ENCODE data around the gene MT1G. TPM values are rescaled to one million over a fixed set of nuclear protein-coding genes. Genes with fewer than 3 reads are reported as not detected.

The MT1G gene
- total and polyA plus RNA-seq, 8 donors = 1.0 to 22.1 (median 2.4) TPM

DNA sequence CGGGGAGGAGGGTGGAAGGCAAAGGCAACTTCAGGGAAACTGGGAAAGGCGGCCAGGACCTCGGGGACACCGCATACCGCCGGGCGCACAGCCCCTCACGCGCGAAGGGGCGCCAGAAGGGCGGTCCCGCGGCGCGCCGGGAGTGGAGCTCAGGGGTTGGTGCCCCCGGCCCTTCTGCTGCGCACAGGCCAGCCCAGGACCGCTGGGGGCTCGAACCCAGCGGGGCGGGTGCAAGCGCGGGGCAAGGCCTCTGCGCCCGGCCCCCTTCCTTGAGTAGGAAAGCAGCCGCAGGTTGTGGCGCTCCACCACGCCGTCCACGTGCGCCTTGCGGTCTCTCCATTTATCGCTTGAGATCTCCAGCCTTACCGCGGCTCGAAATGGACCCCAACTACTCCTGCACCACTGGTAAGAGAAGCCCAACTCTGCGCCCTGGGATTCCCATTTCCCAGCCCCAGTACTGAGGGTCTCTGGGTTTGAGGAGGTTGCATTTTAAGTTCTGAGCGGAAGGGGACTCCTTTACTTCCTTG, 32.4 kb downstream of the MT1G start:
- DNase-seq (peak in 1 of 4 donors; percentile 65), ATAC-seq (no peak)
- intact Hi-C loops (cut with DNase I) = no loop called here
- no peak overlapping the region for H3K27ac ChIP-seq
- TF ChIP-seq, protein P1, sequence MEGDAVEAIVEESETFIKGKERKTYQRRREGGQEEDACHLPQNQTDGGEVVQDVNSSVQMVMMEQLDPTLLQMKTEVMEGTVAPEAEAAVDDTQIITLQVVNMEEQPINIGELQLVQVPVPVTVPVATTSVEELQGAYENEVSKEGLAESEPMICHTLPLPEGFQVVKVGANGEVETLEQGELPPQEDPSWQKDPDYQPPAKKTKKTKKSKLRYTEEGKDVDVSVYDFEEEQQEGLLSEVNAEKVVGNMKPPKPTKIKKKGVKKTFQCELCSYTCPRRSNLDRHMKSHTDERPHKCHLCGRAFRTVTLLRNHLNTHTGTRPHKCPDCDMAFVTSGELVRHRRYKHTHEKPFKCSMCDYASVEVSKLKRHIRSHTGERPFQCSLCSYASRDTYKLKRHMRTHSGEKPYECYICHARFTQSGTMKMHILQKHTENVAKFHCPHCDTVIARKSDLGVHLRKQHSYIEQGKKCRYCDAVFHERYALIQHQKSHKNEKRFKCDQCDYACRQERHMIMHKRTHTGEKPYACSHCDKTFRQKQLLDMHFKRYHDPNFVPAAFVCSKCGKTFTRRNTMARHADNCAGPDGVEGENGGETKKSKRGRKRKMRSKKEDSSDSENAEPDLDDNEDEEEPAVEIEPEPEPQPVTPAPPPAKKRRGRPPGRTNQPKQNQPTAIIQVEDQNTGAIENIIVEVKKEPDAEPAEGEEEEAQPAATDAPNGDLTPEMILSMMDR (IDR thresholded peaks at IDR 0.05) = no peak
- H3K4me3 ChIP-seq = peak overlapping the region in 1 of 2 donors; percentile 6
- no peaks in the 10 kb centered on the region for H3K9me3 ChIP-seq
- peaks cover 0 to 31% of the 10 kb centered on the region in 2 donors for H3K4me1 ChIP-seq
- H3K36me3 ChIP-seq = no peaks in the 10 kb centered on the region
- peaks cover 35 to 100% of the 10 kb centered on the region in 2 donors for H3K27me3 ChIP-seq

DNA sequence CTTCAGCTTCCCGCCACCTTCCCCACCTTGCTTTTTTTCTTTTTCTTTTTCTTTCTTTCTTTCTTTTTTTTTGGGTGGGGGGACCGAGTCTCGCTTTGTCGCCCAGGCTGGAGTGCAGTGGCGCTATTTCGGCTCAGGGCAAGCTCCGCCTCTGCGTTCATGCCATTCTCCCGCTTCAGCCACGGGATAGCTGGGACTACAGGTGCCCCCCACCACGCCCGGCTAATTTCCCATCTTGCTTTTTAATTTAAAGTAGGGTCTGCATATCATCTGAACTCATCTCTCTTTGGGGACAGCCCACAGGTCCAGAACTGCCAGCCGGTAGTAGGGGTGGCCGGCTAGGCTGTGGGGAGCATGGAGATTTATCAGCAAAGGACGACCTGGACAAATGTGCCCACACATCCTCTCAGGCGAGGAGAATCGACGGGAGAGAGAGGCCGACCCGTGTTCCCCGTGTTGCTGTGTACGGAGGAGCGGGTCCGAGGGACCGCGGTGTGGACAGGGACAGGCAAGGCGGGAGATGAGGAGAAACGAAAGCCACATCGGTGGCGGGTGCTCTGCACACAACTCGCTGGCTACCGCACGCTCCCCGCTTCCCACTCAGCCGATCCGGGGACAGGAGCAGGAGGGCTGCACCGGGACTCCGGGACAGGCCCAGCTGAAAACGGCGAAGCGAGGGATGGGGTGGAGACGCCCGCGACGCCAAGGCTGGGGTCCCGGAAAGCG, 33.0 kb downstream of the MT1G start:
- no peak overlapping the region for H3K27ac ChIP-seq
- DNase-seq (peak in 1 of 4 donors; percentile 49), ATAC-seq (no peak)
- H3K4me1 ChIP-seq = peaks cover 0 to 31% of the 10 kb centered on the region in 2 donors
- no peaks in the 10 kb centered on the region for H3K36me3 ChIP-seq
- TF ChIP-seq, protein P1 (IDR thresholded peaks at IDR 0.05) = no peak
- no peaks in the 10 kb centered on the region for H3K9me3 ChIP-seq
- H3K27me3 ChIP-seq = peaks cover 35 to 93% of the 10 kb centered on the region in 2 donors
- H3K4me3 ChIP-seq = peak overlapping the region in 1 of 2 donors; percentile 6
- intact Hi-C loops (cut with DNase I) = no loop called here

DNA sequence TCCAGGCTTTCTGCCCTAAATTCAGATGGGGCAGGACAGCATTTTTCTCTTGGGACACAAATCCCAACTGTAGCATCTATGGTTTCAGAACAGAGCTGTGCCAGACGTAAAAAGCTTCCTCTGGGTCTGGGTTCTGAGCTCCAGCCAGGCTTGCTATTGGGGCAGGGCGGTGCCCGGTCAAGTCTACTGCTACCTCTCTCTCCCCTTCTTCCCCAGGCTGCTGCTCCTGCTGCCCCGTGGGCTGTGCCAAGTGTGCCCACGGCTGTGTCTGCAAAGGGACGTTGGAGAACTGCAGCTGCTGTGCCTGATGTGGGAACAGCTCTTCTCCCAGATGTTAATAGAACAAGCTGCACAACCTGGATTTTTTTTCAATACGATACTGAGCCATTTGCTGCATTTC, 34.3 kb downstream of the MT1G start:
- Histone ChIP-seq H3K27ac (no peak overlapping the region), H3K27me3 (peaks cover 34 to 80% of the 10 kb centered on the region in 2 donors)

DNA sequence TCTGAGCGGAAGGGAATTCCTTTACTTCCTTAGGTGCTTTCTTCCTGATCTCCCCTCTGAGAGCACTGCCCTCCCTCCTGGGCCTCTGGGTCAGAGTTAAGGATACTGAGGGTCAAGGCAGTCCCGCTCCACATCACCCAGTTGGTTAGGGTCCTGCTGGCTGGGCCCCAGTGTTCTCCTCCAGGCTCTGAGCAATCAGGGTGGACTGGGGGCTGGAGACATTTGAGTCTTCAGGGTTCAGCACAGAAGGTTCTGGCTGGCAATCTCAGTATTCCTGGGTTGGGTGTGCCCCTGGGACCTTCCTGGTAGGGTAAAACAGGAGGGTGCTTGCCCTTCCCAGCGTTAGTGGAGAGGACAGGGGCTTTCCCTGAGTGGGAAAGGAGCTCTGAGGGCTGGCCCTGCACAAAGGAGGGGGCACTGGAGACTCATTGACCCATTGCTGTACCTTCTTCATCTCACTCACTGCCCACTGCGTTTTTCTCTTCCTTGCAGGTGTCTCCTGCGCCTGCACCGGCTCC, 35.0 kb downstream of the MT1G start:
- Histone ChIP-seq H3K9me3 (no peaks in the 10 kb centered on the region), H3K4me3 (peak overlapping the region; percentile 41 to 44), H3K36me3 (no peaks in the 10 kb centered on the region), H3K27ac (peak overlapping the region in 1 of 2 donors; percentile 66), H3K4me1 (peaks cover 0 to 23% of the 10 kb centered on the region in 2 donors), H3K27me3 (peaks cover 28 to 77% of the 10 kb centered on the region in 2 donors)
- DNase-seq (no peak), ATAC-seq (no peak)
- TF ChIP-seq, protein P1 (IDR thresholded peaks at IDR 0.05) = no peak
- intact Hi-C loops (cut with DNase I) = no loop called here

More for the DNA sequence above, 34.3 kb downstream of the MT1G start:
- TF ChIP-seq, protein P1 (IDR thresholded peaks at IDR 0.05) = no peak
- Histone ChIP-seq H3K4me3 (peak overlapping the region in 1 of 2 donors; percentile 44), H3K4me1 (peaks cover 0 to 28% of the 10 kb centered on the region in 2 donors), H3K9me3 (no peaks in the 10 kb centered on the region), H3K36me3 (no peaks in the 10 kb centered on the region)
- no peak for DNase-seq
- intact Hi-C loops (cut with DNase I) = no loop called here
- no peak for ATAC-seq

DNA sequence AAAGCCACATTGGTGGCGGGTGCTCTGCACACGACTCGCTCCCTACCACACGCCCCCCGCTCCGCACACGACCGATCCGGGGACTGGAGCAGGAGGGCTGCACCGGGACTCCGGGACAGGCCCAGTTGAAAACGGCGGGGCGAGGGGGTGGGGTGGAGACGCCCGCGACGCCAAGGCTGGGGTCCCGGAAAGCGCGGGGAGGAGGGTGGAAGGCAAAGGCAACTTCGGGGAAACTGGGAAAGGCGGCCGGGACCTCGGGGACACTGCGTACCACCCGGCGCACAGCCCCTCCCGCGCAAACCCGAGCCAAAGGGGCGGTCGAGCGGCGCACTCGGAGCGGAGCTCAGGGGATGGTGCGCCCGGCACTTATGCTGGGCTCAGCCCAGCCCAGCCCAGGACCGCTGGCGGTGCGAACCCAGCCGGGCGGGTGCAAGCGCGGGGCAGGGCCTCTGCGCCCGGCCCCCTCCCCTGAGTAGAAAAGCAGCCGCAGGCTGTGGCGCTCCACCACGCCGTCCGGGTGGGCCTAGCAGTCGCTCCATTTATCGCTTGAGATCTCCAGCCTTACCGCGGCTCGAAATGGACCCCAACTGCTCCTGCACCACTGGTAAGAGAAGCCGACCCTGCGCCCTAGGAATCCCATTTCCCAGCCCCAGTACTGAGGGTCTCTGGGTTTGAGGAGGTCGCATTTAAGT, 35.6 kb downstream of the MT1G start, which contains the start of gene MT1M:
TSS of gene MT1M (plus strand) at position 504 of the 692 bp plus-strand sequence. CDS start at position 577, 73 bp downstream.
- TF ChIP-seq, protein P1 (IDR thresholded peaks at IDR 0.05) = no peak
- DNase-seq (peak in 1 of 4 donors; percentile 86), ATAC-seq (peak; percentile 83)
- Histone ChIP-seq H3K9me3 (no peaks in the 10 kb centered on the region), H3K4me3 (peak within 1 kb of the TSS; percentile 41 to 44), H3K27me3 (peaks cover 22 to 77% of the 10 kb centered on the region in 2 donors), H3K27ac (peak within 1 kb of the TSS; percentile 51 to 66), H3K4me1 (peaks cover 0 to 19% of the 10 kb centered on the region in 2 donors), H3K36me3 (no peaks in the 10 kb centered on the region)
- intact Hi-C loops (cut with DNase I) = no loop called here
